ENCODE data around the gene LARGE1.

The LARGE1 gene

GRCh38 chr22:33418484-33418883 lies 501.8 kb downstream of the LARGE1 start:
- TF ChIP-seq FOXP2 (optimal IDR thresholded peaks at IDR 0.05; ENCODE audit: borderline replicate concordance, extremely low read depth, extremely low read length, insufficient read depth) (no peak), REST (IDR thresholded peaks at IDR 0.05; ENCODE audit: insufficient read depth in 1 of 2, low read depth in 2 of 2, low read length in 2 of 2) (no peak), POLR2AphosphoS5 (IDR thresholded peaks at IDR 0.05; ENCODE audit: low read depth, low read length) (no peak), SIN3A (IDR thresholded peaks at IDR 0.05; ENCODE audit: borderline replicate concordance, insufficient read depth, low read length) (no peak), TAF1 (IDR thresholded peaks at IDR 0.05; ENCODE audit: borderline replicate concordance, insufficient read depth, low read length) (no peak)

- TF ChIP-seq TAF1 (IDR thresholded peaks at IDR 0.05; ENCODE audit: borderline replicate concordance, insufficient read depth, low read length) (no peak), POLR2AphosphoS5 (IDR thresholded peaks at IDR 0.05; ENCODE audit: low read depth, low read length) (no peak), FOXP2 (optimal IDR thresholded peaks at IDR 0.05; ENCODE audit: borderline replicate concordance, extremely low read depth, extremely low read length, insufficient read depth) (no peak), SIN3A (IDR thresholded peaks at IDR 0.05; ENCODE audit: borderline replicate concordance, insufficient read depth, low read length) (no peak), REST (IDR thresholded peaks at IDR 0.05; ENCODE audit: insufficient read depth in 1 of 2, low read depth in 2 of 2, low read length in 2 of 2) (no peak)
Measured at GRCh38 chr22:33415401-33415800, 504.9 kb downstream of the LARGE1 start.

GRCh38 chr22:33409079-33409478 lies 511.2 kb downstream of the LARGE1 start:
- TF ChIP-seq TAF1 (IDR thresholded peaks at IDR 0.05; ENCODE audit: borderline replicate concordance, insufficient read depth, low read length) (no peak), FOXP2 (optimal IDR thresholded peaks at IDR 0.05; ENCODE audit: borderline replicate concordance, extremely low read depth, extremely low read length, insufficient read depth) (no peak), POLR2AphosphoS5 (IDR thresholded peaks at IDR 0.05; ENCODE audit: low read depth, low read length) (no peak)

GRCh38 chr22:33405194-33405593 lies 515.1 kb downstream of the LARGE1 start:
- TF ChIP-seq TAF1 (IDR thresholded peaks at IDR 0.05; ENCODE audit: borderline replicate concordance, insufficient read depth, low read length) = no peak
- TF ChIP-seq POLR2AphosphoS5 (IDR thresholded peaks at IDR 0.05; ENCODE audit: low read depth, low read length) = no peak
- TF ChIP-seq FOXP2 (optimal IDR thresholded peaks at IDR 0.05; ENCODE audit: borderline replicate concordance, extremely low read depth, extremely low read length, insufficient read depth) = no peak

GRCh38 chr22:33404723-33405122 lies 515.6 kb downstream of the LARGE1 start:
- TF ChIP-seq POLR2AphosphoS5 (IDR thresholded peaks at IDR 0.05; ENCODE audit: low read depth, low read length) (no peak), REST (IDR thresholded peaks at IDR 0.05; ENCODE audit: insufficient read depth in 1 of 2, low read depth in 2 of 2, low read length in 2 of 2) (no peak), FOXP2 (optimal IDR thresholded peaks at IDR 0.05; ENCODE audit: borderline replicate concordance, extremely low read depth, extremely low read length, insufficient read depth) (no peak), SIN3A (IDR thresholded peaks at IDR 0.05; ENCODE audit: borderline replicate concordance, insufficient read depth, low read length) (no peak), TAF1 (IDR thresholded peaks at IDR 0.05; ENCODE audit: borderline replicate concordance, insufficient read depth, low read length) (no peak)

GRCh38 chr22:33402325-33402724 lies 518.0 kb downstream of the LARGE1 start:
- TF ChIP-seq TAF1 (IDR thresholded peaks at IDR 0.05; ENCODE audit: borderline replicate concordance, insufficient read depth, low read length) (no peak), FOXP2 (optimal IDR thresholded peaks at IDR 0.05; ENCODE audit: borderline replicate concordance, extremely low read depth, extremely low read length, insufficient read depth) (no peak), SIN3A (IDR thresholded peaks at IDR 0.05; ENCODE audit: borderline replicate concordance, insufficient read depth, low read length) (no peak), POLR2AphosphoS5 (IDR thresholded peaks at IDR 0.05; ENCODE audit: low read depth, low read length) (no peak), REST (IDR thresholded peaks at IDR 0.05; ENCODE audit: insufficient read depth in 1 of 2, low read depth in 2 of 2, low read length in 2 of 2) (no peak)
